Stimulated activated CD4-positive, alpha-beta T cell treated with anti-CD3 and anti-CD28 coated beads, Interleukin-1b, Interleukin-23, amount 100 ng/mL, for 24 hours (primary cell): ENCODE data around the gene GPM6B.
"Not testable (repeated sequence)": the region's sequence is repeated elsewhere in the genome, so short reads cannot be mapped to it uniquely, and the experiment has no call there.

Source experiments
- DNase-seq, 4 experiments: peaks; one replicate each; pipeline ENCODE4 v3.0.0-alpha.2; 2020; ENCODE audit warnings: low read depth in 4 of 4, low spot score in 1 of 4

GPM6B gene

DNA sequence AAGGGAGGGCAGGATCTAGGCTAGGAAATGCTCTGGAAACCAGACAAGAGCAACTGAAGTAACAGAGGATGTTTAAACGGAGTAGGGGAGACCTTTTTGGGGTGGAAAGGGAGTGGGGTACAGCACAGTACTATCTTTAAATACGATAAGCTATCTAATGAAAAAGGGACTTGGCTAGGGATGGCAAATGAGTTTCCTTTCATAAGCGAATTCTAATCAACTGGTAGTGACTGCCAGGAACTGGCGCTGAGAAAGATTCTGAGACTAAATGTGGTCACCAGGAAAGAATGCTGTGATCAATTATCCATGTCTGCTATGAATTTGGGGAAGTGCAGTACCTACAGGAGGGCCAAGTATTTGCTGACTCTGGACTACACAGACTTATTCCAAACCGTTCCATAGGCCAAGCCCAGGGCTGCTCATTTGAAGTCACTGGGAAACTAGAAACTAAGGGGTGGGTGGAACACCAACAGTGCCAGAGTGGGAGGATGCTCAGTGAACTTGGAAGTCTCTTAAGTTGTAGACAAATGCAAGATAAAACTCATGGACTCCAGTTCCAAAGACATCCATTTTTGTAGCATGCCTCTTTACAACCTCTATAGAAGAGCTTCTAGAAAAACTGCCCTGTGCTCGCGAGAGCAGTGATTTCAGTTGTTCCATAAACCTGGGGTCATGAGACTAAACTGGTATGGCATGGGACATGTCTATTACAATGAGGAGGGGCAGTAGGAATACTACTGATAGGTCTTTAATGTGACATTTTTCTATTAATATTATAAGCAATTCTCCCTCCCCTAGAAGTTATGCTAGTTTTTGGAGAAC lies 84.4 kb downstream of the GPM6B start:
- no peak for DNase-seq

DNA sequence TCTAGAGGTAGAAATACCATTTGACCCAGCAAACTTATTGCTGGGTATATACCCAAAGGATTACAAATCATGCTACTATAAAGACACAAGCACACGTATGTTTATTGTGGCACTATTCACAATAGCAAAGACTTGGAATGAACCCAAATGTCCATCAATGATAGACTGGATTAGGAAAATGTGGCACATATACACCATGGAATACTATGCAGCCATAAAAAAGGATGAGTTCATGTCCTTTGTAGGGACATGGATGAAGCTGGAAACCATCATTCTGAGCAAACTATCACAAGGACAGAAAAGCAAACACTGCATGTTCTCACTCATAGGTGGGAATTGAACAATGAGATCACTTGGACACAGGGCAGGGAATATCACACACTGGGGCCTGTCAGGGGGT lies 86.4 kb downstream of the GPM6B start:
- DNase-seq: not testable (repeated sequence)

DNA sequence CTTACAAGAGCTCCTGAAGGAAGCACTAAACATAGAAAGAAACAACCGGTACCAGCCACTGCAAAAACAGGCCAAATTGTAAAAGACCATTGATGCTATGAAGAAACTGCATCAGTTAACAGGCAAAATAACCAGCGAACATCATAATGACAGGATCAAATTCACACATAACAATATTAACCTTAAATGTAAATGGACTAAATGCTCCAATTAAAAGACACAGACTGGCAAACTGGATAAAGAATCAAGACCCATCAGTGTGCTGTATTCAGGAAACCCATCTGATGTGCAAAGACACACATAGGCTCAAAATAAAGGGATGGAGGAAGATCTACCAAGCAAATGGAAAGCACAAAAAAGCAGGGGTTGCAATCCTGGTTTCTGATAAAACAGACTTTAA lies 90.3 kb downstream of the GPM6B start:
- not testable (repeated sequence) for DNase-seq

DNA sequence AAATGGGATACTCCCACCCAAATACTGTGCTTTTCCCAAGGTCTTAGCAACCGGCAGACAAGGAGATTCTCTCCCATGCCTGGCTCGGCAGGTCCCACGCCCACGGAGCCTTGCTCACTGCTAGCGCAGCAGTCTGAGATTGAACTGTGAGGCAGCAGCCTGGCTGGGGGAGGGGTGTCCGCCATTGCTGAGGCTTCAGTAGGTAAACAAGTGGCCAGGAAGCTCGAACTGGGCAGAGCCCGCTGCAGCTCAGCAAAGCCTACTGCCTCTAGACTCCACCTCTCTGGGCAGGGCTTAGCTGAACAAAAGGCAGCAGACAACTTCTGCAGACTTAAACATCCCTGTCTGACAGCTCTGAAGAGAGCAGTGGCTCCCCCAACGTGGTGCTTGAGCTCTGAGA lies 92.0 kb downstream of the GPM6B start:
- peak in 1 of 4 experiments; percentile 7 for DNase-seq

DNA sequence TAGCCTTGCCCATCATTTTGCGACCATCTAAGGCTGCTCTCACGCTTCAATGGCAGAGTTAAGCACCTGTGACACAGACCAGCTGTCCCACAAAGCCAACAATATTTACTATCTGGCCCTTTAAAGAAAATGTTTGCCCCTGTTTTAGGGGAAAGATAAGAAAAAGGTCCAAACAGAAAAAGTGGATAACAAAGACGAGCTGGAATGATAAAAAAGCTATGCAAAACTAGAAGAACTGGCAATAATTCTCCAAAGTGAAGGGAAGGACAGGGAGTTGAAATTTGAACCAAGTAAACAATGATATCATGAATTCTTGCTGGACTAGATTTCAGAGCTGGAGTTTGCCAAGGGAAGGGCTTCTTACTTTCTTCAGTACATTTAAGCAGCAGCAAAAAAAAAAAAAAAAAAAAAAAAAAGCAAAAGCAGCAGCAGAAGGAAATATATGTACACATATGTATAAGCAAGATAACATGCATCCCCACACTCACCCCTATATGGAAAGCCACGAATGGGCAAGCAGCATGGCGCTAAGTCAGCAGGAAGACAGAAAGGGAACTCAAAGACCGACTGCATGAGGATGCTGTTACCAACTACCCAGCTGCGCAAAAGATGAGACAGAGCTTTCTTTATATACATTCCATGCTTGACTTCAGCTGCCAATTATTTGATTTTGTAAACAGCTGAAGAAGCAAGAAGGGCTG lies 94.9 kb downstream of the GPM6B start:
- no peak for DNase-seq

DNA sequence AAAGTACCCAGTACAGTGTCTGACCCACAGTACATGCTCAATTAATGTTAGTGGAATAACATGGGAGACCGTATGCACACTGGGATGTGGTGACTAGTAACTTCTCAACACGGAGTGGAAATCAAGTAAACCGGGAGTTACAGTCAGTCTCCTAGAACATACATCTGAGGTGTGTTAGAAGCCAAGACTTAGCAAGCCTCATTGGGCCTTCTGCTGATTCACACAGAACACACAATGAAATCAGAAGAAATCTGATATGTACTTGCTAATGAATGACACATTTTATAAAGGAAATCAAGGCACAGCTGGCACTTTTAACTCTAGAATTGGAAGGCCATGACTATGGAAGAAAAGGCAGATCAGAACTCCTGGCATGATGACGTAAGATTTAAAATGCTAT lies 95.5 kb downstream of the GPM6B start:
- no peak for DNase-seq
